Stimulated activated CD4-positive, alpha-beta T cell treated with anti-CD3 and anti-CD28 coated beads, Interleukin-15, amount 100 ng/mL, for 1 hour (primary cell): Measurements from ENCODE around the gene ASIC3.
A peak's percentile ranks its signal among the peaks of the same experiment; 100 is the strongest.
"Not testable (repeated sequence)": the region's sequence is repeated elsewhere in the genome, so short reads cannot be mapped to it uniquely, and the experiment has no call there.

Source experiments
- DNase-seq, 2 donors: peaks; one replicate each; pipeline ENCODE4 v3.0.0-alpha.2; 2020; ENCODE audit warnings: low read depth in 1 of 2, low spot score in 1 of 2

Gene ASIC3

DNA sequence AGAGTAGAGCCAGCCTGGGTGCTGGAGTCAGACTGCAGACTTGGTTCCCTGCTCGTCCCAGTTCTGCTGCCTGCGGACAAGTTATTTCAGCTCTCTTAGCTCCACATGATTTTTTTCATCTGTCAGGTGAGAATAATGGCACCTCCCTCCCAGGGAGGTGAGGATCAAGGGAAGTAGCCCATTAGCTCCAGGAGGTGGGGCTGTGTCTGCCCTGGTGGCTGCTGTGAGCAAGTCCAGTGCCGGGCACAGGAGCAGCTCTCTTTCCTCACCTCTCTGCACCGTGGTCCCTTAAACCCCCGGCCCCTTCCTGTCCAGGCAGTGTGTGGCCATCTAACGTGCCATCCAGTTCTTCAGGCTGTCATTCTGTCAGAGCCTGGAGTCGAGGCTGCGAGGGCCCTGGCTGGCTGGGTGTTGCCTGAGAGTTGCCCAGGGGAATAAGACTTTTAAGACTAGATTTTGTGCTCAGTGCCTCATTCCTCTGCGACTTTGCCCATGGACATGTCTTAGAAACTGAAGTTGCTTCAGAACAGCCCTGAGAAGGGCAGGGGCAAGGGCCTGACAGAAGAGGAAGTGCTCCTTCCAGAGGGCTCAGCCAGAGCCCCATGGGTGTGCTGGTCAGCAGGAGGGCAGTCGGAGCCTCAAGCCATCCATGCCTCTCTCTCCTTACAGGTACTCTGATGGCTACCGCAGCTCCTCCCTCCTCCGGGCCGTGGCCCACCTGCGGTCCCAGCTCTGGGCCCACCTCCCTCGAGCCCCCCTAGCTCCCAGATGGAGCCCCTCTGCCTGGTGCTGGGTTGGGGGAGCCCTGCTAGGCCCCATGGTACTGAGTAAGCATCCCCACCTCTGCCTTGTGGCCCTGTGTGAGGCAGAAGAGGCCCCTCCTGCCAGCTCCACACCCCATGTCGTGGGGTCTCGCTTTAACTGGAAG, 15.1 kb upstream of the ASIC3 start:
- DNase-seq, result no peak

DNA sequence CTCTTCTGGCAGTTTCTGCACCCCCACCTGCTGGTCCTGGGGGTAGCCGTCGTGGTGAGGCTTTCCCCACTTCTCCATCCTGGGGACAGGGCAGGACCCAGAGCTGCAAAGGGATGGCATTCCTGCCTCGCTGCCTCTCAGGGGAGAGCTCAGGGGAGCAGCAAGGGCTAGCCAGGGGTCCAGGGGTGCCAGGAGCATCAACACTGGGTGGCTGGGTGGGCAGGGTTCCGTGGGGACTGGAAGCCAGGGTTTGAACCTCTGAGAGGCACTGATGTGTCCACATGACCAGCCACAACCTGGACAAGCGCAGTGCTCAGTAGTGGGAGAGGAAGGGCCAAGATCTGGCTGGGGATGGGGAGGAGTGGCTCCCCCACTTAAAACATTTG, 14.5 kb upstream of the ASIC3 start:
- no peak for DNase-seq

DNA sequence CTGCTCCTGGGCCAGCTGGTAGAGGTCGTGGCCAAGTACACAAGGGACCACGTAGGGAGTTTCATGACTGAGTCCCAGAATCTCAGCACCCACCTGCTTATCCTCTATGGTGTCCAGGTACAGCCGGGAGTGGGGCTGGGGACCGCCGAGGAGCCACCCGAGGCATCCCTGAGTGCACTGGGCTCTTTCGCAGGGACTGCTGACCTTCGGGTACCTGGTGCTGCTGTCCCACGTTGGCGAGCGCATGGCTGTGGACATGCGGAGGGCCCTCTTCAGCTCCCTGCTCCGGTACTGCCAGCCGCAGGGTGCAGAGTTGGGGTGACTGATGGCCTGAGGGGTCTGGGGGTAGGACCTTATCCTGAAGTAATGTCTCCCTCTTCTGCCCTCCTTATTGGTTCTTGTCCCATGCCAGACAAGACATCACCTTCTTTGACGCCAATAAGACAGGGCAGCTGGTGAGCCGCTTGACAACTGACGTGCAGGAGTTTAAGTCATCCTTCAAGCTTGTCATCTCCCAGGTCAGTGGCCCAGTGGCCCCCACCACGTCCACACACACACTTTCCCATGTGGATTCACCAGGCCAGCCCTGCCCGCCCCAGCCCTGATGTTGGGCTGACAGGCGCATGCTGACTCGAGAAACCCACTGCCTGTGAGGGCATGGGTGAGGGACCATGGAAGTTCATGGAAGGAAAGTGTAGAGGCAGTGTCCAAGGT, 13.9 kb upstream of the ASIC3 start:
- DNase-seq, result no peak

DNA sequence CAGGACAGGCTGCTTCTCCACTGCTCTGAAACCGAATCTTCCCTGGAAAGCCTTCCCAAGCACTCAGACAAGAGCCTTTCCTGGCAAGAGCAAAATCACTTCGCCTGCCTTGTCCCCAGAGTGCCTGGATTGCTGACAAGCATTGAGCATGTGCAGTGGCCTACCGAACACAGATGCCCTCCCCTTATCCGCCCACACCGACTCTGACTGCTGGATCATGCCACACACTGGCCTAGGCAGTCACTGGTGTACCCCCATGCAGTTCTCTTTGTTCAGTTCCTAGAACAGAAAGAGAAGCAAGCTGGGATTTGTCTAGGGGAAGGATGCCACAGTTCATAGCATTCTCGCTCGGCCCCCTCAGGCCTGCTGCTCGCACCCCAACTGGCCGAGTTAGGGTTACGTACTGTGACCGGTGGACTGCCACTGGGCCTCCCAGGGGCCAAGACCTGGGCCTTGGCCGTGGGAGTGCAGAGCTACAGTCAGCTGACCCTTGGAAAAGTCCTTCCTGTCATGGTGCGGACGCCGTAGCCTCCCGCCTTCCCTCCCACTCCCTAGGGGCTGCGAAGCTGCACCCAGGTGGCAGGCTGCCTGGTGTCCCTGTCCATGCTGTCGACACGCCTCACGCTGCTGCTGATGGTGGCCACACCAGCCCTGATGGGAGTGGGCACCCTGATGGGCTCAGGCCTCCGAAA, 13.2 kb upstream of the ASIC3 start:
- no peak for DNase-seq

DNA sequence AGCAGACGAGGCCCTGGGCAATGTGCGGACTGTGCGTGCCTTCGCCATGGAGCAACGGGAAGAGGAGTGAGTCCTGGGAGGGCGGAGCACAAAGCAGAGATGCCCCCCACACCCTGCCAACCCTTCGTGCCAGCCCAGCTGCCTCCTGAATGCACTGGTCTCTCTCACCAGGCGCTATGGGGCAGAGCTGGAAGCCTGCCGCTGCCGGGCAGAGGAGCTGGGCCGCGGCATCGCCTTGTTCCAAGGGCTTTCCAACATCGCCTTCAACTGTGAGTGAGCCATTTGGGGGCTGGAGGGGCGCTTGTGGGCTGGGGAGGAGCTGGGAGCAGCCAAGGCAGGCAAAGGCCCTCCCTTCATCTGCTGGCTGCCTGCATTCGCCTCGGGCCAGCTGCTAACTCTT, 12.4 kb upstream of the ASIC3 start:
- no peak for DNase-seq

DNA sequence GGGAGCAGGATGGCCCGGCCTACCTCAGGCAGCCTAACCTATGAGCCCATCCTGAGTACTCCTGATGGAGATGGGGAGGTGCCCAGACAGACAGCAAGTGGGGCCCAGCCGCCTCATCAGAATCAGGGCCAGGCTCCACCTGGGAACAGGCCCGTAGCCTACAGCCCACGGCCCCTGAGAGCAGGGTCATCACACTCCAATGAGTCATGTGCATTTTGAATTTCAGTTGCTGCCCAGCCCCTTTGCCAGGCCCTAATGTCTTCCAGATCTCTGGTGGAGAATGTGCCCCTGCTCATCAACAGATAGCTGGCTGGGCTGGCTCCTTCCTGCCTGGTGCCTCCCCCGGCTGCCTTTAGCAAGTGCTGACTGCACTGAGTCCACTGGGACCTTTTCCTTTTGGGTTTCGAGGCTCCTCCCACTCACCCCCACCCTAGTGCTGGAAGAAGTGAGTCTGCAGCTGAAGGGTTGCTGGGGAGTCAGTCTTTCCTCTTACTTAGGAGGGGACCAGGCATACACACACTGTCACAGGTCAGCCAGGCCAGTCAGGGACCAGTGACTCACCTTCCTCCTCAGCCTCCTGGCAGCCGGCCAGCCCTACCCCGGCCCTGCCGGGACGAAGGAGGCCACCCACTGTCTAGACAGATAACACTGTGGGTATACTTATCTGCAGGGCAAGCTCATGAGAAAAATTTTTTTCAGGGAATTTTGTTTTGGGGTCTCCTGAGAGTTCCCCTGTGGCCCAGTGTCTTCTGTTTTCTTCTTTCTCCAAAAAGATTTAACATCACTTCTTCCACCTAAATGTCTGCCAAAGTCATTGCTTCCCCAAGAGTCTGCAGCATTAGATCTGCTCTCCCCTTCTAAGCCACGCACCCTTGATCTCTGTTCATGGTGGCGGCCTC, 9.1 kb upstream of the ASIC3 start:
- DNase-seq, result peak in 1 of 2 donors; percentile 33

DNA sequence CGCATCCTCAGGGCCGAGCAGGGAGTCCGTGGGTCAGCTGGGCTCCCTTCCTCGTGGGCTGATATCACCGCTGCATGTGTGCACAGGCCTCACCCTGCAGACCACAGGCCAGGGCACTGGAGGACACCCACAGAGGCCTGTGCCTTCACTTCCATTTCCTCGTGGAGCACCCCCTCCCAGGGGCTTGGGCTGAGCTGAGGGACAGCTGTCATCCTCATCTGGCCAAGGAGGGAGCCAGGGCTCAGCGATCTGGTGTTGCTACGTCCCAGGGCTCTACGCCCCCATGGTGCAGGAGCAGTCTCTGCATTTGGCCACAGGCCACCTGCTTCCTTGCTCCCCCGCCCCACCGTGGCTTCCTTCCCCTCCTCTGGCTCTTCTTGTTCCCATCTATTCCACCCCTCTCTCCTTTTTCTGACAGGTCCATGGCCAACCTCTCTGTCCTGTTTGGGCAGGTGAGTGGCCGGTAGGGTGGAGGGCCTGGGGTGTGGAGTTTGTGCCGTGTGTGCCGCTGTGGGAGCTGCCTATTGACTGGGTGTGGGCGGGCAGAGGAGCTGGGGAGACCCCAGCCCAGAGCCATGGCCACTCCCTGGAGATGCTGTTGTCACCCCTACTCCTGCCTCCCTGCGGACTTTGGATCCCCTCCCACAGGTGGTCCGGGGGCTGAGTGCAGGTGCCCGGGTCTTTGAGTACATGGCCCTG, 8.3 kb upstream of the ASIC3 start:
- no peak for DNase-seq

DNA sequence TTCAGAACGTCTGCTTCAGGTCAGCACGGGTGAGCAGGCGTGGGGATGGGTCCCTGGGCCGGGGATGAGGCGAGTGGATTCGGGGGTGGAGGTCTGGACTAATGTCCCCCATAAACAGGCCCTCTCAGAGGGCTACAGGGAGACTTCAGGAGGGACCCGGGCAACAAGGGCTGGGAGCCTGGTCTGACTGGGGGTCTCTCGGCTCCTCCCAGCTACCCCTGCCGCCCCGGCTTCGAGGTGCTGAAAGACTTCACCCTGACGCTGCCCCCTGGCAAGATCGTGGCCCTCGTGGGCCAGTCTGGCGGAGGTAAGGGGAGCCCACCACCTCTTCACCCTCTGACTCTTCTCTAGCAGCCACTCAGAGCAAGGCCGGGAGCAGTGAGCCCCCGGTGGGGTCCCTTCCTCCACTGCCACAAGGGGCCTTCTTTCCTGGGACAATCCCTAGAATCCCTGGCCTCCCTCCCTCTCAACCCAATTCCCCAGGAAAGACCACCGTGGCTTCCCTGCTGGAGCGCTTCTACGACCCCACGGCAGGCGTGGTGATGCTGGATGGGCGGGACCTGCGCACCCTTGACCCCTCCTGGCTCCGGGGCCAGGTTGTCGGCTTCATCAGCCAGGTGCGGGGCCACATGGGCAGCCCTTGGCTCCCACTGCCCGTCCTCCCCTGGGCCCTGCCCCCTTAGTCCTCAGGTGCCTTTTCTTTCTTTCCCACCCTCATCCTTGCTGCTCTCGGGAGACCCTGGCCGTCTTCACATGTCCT, 7.5 kb upstream of the ASIC3 start:
- DNase-seq, result no peak

DNA sequence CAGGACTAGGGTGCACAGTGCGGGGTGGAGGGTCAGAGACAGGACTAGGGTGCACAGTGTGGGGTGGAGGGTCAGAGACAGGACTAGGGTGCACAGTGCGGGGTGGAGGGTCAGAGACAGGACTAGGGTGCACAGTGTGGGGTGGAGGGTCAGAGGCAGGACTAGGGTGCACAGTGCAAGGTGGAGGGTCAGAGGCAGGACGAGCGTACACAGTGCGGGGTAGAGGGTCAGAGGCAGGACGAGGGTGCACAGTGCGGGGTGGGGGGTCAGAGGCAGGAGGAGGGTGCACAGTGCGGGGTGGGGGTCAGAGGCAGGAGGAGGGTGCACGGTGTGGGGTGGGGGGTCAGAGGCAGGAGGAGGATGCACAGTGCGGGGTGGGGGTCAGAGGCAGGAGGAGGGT, 4.9 kb upstream of the ASIC3 start:
- DNase-seq, result not testable (repeated sequence)

DNA sequence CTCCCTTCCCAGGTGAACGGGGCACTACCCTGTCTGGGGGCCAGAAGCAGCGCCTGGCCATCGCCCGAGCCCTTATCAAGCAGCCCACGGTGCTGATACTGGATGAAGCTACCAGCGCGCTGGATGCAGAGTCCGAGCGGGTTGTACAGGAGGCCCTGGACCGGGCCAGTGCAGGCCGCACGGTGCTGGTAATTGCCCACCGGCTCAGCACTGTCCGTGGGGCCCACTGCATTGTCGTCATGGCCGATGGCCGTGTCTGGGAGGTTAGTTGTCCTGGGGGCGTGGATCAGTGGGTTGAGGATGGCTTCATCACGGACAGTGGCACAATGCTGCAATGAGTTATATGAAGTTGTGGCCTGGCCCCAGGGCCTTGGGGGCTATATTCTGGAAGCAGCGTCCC, 4.4 kb upstream of the ASIC3 start:
- DNase-seq, result no peak

DNA sequence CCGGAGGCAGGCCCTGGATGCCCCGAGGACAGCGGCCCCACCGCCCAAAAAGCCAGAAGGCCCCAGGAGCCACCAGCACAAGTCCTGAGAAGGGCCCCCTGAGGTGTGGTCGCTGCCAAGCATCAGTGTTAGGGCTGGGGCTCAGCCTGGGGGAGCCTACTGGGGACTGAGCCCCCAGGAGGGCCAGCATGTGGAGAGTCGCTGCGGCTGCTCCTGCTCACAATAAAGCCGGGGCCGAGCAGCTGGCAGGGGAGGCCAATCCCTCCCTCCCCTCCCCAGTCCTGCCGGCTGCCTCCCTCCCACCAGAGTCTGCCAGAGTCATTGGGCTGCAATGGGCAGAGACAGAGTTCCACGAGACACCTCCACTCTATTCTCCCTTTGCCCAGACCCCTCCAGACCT, 3.1 kb upstream of the ASIC3 start:
- DNase-seq, result no peak

DNA sequence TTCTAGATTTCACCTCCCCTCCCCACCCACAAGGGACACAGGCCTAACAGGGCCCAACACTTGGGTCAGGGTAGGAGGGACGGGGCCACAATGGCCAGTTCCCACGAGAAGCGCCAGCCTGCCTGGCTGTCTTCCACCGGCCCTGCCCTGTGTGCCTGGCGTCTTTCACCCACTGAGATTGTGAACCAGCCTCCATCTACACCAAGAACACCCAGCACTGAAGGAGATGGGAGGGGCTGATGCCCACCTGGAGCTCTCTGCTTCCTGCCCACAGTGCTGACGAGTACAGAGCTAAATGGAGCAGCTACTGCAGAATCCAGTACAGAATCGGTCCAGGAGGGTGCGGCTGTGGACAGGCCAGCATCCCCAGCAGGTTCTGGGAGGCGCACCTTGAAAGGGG, 2.4 kb upstream of the ASIC3 start:
- no peak for DNase-seq

DNA sequence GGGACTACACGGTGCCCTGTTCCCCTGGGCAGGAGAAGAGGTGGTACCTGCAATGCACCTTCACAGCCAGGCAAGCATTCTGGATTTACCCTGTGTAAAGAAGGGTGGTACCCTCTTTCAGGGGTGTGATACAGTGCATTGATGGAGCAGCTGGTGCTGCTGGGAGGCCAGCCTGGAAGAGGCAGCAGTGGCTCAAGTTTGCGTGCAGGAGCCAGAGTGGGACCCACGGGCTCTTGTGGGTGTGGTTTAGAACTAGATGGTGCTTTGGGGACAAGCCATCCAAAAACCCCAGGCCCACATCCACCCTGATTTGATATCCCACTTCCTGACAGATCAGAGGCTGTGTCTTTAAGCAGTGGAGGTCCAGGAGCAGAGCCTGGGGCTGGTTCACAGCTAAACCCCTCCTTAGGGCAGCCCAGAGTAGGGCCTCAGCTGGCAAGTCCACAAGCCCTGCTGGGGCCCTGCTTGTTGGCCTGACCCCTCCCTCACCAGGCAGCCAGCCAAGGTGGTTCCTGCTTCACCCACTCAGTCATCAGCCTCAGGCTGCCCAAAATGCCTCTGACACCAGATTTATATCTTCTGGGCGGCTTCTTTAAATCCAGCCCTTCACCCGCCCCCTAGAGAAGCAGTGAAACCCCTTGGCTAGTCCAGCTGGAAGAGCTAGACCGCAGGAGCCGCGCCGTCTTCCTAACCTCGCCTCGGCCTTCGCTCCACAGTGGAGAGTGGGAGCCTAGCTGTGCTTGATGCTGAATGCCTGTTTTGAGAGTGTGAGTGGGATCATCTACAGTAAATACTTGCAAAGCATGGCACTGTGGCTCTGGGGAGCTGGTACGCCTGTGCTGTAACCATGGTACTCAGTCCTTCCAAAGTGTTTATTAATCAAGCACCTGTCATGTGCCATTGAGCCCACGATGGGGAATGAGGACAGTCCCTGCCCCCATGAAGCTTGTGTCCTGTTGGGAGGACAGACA, 1.4 kb upstream of the ASIC3 start:
- no peak for DNase-seq

DNA sequence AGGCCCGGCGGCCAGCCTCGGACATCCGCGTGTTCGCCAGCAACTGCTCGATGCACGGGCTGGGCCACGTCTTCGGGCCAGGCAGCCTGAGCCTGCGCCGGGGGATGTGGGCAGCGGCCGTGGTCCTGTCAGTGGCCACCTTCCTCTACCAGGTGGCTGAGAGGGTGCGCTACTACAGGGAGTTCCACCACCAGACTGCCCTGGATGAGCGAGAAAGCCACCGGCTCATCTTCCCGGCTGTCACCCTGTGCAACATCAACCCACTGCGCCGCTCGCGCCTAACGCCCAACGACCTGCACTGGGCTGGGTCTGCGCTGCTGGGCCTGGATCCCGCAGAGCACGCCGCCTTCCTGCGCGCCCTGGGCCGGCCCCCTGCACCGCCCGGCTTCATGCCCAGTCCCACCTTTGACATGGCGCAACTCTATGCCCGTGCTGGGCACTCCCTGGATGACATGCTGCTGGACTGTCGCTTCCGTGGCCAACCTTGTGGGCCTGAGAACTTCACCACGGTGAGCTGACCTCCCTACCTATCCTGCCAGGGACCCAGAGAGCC, 656 bp downstream of the ASIC3 start:
- DNase-seq, result no peak

DNA sequence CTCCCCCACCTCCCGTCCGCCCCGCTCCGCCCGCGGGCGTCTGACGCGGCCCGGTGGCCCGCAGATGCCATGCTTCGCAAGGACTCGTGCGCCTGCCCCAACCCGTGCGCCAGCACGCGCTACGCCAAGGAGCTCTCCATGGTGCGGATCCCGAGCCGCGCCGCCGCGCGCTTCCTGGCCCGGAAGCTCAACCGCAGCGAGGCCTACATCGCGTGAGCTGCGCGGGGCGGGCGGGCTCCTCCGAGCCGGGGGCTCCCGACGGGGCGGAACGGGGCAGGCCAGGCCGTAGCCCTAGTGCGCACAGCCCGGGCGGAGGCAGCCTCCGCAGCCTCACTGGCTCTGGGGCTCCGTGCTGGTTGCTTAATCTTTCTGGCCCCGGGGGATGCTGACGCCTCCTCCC, 2.8 kb downstream of the ASIC3 start:
- peak in 1 of 2 donors; percentile 37 for DNase-seq

DNA sequence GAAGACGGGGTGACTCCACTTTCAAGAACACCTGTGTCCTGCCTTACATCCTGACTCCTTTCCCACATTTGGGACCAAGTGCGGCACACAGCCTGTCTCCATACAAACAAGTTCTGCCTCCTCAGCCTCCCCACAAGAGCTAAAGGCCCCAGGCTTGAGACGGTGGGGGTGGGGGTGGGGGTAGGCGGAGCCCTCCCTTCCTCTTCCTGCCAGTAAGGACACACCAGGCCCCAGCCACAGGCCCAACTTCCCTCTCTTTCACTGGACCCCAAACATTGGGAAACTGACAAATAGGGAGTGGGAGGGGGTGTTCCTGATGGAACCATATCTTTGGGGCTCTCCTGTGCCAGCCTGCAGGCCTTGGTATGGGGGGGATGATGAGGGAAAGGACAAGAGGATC, 4.8 kb downstream of the ASIC3 start:
- no peak for DNase-seq

DNA sequence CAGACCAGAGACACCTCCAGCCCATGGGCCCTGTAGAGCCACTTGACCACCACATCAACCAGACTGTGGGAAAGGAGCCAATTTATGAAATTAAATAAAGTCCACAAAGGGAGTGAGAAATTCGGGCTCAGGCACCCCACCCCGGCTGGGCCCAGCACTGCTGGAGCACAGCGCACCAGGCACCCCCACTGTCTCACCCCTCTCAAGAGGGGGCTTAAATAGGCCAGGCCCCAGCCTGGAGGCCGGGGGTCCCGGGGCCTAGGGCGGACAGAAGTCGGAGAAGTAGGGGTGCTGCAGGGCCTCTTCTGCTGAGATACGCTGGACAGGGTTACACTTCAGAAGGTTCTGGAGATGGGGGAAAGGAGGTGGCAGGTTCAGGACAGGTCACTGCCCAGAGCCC, 5.4 kb downstream of the ASIC3 start:
- DNase-seq, result no peak

DNA sequence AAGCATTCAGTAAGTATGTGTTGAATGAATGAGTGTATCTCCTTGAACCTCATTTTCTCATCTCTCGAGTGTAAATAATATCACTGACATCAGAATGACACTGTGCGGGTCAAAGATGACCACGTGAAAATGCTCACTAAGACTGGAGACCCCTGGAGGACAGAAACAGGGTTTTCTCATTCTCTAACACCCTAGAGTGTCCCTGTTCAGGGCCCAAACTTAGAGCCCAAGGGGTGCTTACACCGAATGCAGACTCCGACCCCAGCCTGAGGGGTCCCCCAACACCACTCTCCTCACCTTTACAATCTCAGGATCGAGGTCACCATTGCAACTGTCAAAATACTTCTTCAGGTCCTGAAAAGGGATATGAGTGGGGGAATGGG, 7.9 kb downstream of the ASIC3 start:
- DNase-seq, result no peak
